Left lung (tissue), 10 donors: Measurements from ENCODE around the gene ADAMTS7. TPM values are rescaled to one million over a fixed set of nuclear protein-coding genes. Genes with fewer than 3 reads are reported as not detected.
"Not testable (repeated sequence)": the region's sequence is repeated elsewhere in the genome, so short reads cannot be mapped to it uniquely, and the experiment has no call there.

Experiments used
- ATAC-seq: fragments of 200-7000 bp; cut with Tn5 transposase; one replicate; pipeline ENCODE4 v1.9.1; 2020; ENCODE audit warnings: moderate library complexity
- DNase-seq, 4 donors: peaks; one replicate each; pipeline ENCODE4 v3.0.0-alpha.2; 2013 to 2020
- H3K27ac ChIP-seq, 2 donors: fragments of 200-600 bp; sonication (generic) in 1 of 2; one replicate each; pipeline versions ENCODE4 v1.5.0 to v1.8.0; 2020 to 2021
- H3K27me3 ChIP-seq, 2 donors: fragments of 200-600 bp; sonication (generic) in 1 of 2; one replicate each; pipeline versions ENCODE4 v1.5.0 to v1.8.0; 2020 to 2021
- H3K36me3 ChIP-seq, 2 donors: fragments of 200-600 bp; sonication (generic) in 1 of 2; one replicate each; pipeline versions ENCODE4 v1.5.0 to v1.8.0; 2020 to 2021
- H3K4me1 ChIP-seq, 2 donors: fragments of 200-600 bp; one replicate each; pipeline ENCODE4 v1.8.0; 2021
- H3K4me3 ChIP-seq, 2 donors: fragments of 200-600 bp; sonication (generic) in 1 of 2; one replicate each; pipeline versions ENCODE4 v1.5.0 to v1.8.0; 2020 to 2021; ENCODE audit warnings: mild to moderate bottlenecking in 1 of 2
- H3K9me3 ChIP-seq, 2 donors: fragments of 200-600 bp; sonication (generic) in 1 of 2; one replicate each; pipeline versions ENCODE4 v1.5.0 to v1.8.0; 2020 to 2021
- intact Hi-C, 2 donors: fragments of 100-400 bp; cut with DNase I; formaldehyde crosslinking; loops; one replicate each; pipeline versions ENCODE4 v1.11.2 to v1.14.2; 2022
- polyA plus RNA-seq, 6 donors: library from polyadenylated mRNA; unstranded; fragments of 120-200 nt; gene quantifications; one replicate each; pipeline ENCODE4 v1.2.1, GENCODE V29; 2013; ENCODE audit not compliant: insufficient read length in 6 of 6
- total RNA-seq, 2 donors: library from RNA; stranded (reverse); fragmentation: NEBNext Ultra II Directional; extraction: Animal tissue kit (Norgen Biotek cat#: 25700); gene quantifications; one replicate each; pipeline ENCODE4 v1.2.1, GENCODE V29; 2021
- TF ChIP-seq, protein P1 (sequence below), 2 donors: fragments of 200-600 bp; sonication (generic) in 1 of 2; IDR thresholded peaks; one replicate each; pipeline versions ENCODE4 v1.5.0 to v1.8.0; 2021; ENCODE audit warnings: antibody characterized with exemption in 2 of 2
- donor health status: DM: no; HTN: yes; CAD: no.
- donor health status: DM: no; HTN: no; CAD: no.

ADAMTS7 gene
- total and polyA plus RNA-seq, 8 donors = 8.7 to 56.0 (median 36.0) TPM

DNA sequence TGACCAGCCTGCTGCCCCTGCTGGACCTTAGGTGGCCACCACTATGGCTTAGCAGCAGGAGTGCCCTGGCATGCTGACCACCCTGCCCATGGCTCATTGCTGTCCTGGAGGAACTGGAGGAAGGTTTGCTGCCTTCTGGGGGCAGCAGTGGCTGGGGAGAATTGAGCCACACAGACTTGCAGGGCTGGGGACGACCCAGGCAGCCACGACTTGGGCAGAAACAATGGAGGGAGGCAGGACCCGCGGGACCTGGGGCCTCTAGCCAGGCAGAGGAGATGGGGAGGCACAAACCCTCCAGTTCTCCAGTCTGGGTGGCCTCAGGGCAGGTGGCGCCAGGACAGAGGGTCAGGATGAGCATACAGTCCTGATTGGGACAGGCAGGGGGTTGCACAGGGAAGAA lies 32.8 kb downstream of the ADAMTS7 start:
- Histone ChIP-seq H3K4me3 (no peak overlapping the region), H3K4me1 (peaks cover 0 to 14% of the 10 kb centered on the region in 2 donors), H3K27me3 (no peaks in the 10 kb centered on the region), H3K9me3 (no peaks in the 10 kb centered on the region), H3K27ac (no peak overlapping the region), H3K36me3 (no peaks in the 10 kb centered on the region)
- intact Hi-C loops = no loop called here
- TF ChIP-seq, protein P1, sequence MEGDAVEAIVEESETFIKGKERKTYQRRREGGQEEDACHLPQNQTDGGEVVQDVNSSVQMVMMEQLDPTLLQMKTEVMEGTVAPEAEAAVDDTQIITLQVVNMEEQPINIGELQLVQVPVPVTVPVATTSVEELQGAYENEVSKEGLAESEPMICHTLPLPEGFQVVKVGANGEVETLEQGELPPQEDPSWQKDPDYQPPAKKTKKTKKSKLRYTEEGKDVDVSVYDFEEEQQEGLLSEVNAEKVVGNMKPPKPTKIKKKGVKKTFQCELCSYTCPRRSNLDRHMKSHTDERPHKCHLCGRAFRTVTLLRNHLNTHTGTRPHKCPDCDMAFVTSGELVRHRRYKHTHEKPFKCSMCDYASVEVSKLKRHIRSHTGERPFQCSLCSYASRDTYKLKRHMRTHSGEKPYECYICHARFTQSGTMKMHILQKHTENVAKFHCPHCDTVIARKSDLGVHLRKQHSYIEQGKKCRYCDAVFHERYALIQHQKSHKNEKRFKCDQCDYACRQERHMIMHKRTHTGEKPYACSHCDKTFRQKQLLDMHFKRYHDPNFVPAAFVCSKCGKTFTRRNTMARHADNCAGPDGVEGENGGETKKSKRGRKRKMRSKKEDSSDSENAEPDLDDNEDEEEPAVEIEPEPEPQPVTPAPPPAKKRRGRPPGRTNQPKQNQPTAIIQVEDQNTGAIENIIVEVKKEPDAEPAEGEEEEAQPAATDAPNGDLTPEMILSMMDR (IDR thresholded peaks at IDR 0.05) = no peak
- no peak for ATAC-seq
- peak in 1 of 4 donors; percentile 49 for DNase-seq

DNA sequence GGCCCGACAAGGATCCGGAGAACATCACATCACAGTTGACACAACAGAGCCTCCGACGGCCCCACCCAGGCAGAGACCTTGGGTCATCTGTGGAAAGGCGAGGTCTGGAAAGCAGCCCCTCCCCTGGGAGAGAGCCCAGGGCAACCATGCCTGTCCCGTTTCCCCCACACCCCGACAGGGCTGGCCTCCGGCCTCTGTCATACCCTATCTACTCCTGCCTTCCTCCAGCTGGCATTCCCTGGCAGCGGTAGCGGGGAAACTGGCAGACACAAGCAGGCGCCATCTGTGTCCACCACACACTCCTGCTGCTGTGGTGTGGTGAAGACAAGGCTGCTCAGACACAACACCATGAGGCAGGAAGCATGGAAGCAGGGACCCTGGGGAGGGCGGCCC lies 33.3 kb downstream of the ADAMTS7 start:
- intact Hi-C loops, H3K27me3 ChIP-seq, H3K27ac ChIP-seq, H3K36me3 ChIP-seq, H3K9me3 ChIP-seq, ATAC-seq, H3K4me3 ChIP-seq: not testable (repeated sequence)
- peak in 1 of 4 donors; percentile 55 for DNase-seq
- H3K4me1 ChIP-seq = peaks cover 0 to 14% of the 10 kb centered on the region in 2 donors

DNA sequence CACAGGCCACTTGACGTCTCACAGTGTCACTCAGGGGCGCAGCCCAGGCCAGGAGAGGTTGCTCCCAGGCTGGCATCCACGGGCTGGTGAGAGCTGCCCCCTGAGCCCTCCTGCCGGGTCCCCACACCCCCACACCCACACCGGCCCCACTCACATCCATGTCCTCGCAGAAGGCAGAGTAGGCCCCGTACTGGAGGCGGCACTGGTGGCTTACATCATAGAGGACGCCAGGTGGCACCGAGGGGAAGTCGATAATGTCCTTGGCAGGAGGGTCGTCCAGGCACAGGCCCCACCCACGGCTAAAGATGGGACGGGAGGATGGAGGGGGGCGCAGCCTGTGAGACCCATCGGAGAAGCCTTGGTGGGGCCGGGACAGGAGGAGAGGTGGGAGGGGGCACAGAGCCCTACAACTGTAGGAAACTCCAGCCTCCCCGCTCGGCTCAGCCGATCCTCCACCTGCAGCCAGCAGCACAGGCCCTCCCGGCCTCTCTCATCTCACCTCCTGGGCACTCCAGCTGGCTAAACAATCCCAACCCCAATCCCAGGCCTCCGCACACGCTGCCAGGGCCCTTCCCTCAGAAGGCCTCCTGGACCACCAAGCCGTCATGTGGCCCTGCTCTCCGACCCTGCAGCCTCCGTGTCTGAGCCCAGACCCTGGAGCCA lies 33.8 kb downstream of the ADAMTS7 start:
- H3K27ac ChIP-seq, ATAC-seq, H3K4me3 ChIP-seq, H3K27me3 ChIP-seq, intact Hi-C loops, H3K36me3 ChIP-seq, H3K9me3 ChIP-seq: not testable (repeated sequence)
- DNase-seq = peak in 1 of 4 donors; percentile 51
- H3K4me1 ChIP-seq = peaks cover 0 to 14% of the 10 kb centered on the region in 2 donors

DNA sequence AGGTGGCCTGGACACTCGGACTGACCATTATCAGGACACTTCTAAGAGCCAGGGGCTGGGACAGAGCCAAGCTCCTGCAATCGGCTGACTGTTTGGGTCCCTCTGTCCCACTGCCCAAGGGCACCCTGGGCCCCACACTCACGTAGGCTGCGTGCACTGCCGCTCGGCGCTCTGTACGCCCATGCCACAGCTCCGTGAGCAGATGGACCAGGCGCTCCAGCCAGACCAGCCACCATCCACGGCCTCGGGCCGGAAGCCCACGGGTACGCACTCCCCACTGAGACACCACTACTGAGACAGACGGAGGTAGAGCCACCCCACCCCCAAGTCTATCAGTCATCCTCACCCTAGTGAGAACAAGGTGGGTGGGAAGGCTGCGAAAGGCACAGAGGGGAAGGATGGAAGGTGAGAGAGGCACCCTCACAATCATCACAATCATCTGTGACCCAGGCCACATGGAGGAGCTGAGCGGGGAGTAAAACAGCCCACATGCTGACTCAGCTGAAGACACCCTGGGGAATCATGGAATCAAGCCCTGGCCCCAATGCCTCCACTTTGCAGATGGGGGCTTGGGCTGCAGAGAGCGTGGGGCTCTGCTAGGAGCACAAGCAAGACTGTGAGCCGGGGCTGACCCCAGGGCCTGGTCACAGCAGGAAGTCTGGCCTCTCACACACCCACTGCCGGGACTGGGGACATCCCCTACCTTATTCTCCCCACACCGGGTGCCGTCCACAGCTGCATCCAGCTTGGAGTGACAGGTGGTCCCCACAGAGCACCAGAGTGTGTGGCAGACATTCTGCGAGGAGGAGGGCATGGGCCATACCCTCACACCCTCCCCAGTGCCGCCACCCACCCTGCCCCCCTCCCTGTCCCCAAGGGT lies 35.0 kb downstream of the ADAMTS7 start:
- H3K4me3 ChIP-seq, H3K27me3 ChIP-seq, H3K9me3 ChIP-seq, H3K36me3 ChIP-seq, intact Hi-C loops, H3K27ac ChIP-seq, ATAC-seq: not testable (repeated sequence)
- H3K4me1 ChIP-seq = peaks cover 0 to 14% of the 10 kb centered on the region in 2 donors
- DNase-seq = peak in 1 of 4 donors; percentile 67

DNA sequence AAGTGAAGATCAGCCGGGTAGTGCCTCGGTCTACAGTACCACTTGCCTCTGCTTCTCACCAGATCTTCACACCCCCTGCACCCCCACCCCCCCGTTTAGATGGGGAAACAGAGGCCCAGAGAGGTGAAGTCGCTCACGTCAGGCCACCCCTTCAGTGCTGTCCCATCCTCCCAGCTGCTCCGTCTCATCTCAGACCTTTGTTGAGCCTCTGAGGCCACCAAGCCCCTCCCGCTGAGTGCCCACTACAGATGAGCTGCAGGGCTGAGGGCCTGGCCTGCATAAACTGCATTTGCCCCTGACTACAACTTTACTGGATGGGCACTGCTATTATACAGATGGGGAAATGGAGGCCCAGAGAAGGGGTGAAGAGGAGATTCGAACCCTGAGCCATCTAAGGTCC lies 35.8 kb downstream of the ADAMTS7 start:
- no peak overlapping the region for H3K4me3 ChIP-seq
- no peak overlapping the region for H3K27ac ChIP-seq
- intact Hi-C loops = no loop called here
- no peaks in the 10 kb centered on the region for H3K36me3 ChIP-seq
- no peaks in the 10 kb centered on the region for H3K27me3 ChIP-seq
- TF ChIP-seq, protein P1 (IDR thresholded peaks at IDR 0.05) = no peak
- no peak for ATAC-seq
- H3K9me3 ChIP-seq = no peaks in the 10 kb centered on the region
- DNase-seq = peak in 1 of 4 donors; percentile 31
- peaks cover 0 to 14% of the 10 kb centered on the region in 2 donors for H3K4me1 ChIP-seq

DNA sequence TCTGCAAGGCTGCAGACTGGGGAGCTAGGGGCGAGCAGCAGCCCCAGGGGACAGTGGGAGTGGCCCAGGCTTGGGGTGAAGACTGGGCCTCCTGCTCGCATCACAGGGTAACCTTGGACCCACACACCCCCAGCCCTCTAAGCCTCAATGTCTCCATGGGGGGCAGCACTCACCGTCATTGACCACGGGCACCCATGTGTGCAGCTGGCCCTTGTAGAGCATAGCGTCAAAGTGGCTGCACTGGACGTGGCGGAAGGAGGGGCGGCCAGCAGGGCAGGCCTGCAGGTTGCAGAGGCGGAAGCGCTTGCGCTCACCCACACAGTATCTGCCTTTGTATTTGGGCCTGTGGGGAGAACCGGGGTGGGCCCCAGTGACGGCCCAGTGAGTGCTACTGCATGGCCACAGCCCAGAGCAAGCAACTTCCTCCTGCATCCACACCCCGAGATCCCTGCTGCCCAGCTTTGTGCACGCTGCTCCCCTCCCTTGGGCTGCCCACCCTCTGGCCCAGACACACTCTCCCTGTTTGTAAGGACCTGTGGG lies 36.7 kb downstream of the ADAMTS7 start:
- H3K9me3 ChIP-seq, ATAC-seq, DNase-seq: not testable (repeated sequence)

DNA sequence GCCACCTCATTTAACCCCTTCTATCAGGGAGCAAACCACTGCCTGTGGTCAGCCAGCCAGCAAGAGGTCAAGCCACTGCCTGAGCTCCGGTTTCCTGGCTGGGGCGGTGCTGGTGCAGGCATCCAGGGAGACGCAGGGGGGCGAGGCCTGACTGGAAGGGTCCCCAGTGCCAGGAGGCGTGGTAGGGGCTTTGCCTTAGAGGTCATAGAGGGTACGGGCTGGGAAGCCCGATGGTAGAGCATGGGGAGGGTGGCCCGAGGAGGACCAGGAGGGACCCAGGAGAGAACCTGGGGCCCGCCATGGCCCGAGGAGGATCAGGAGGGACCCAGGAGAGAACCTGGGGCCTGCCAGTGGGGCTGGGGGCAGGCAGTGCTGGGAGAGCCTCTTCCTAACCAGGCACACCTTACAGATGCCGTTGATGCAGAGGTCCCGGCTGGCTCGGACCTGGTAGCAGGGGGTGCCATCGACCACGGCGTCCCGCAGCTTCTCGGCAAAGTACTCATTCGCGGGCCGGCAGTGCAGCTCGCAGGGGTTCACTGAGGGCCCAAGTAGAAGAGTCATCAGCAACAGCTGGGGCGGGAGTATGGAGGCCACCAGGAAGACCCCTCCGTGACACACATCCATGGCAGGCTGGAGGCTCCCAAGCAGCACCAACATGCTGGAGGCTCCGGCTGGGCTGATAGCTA lies 37.4 kb downstream of the ADAMTS7 start:
- H3K9me3 ChIP-seq, H3K27me3 ChIP-seq, H3K27ac ChIP-seq, H3K4me1 ChIP-seq, H3K36me3 ChIP-seq, H3K4me3 ChIP-seq, intact Hi-C loops, ATAC-seq: not testable (repeated sequence)
- peak in 1 of 4 donors; percentile 61 for DNase-seq

More for the DNA sequence above, 36.7 kb downstream of the ADAMTS7 start:
- H3K27ac ChIP-seq, intact Hi-C loops, H3K27me3 ChIP-seq, H3K4me3 ChIP-seq, H3K36me3 ChIP-seq: not testable (repeated sequence)
- peaks cover 0 to 13% of the 10 kb centered on the region in 2 donors for H3K4me1 ChIP-seq
